ENCODE results near the gene ELP5. TPM values are rescaled to one million over a fixed set of nuclear protein-coding genes. Genes with fewer than 3 reads are reported as not detected.
"Not testable (repeated sequence)": the region's sequence is repeated elsewhere in the genome, so short reads cannot be mapped to it uniquely, and the experiment has no call there.

The ELP5 gene
- total RNA-seq, 1 donor from 2014 or later: 43.2 TPM

GRCh38 chr17:7236808-7237207 lies 15.2 kb upstream of the ELP5 start:
- no peak for DNase-seq

- no peak for DNase-seq
These were observed 14.7 kb upstream of the ELP5 start for GRCh38 chr17:7237266-7237760.

DNA sequence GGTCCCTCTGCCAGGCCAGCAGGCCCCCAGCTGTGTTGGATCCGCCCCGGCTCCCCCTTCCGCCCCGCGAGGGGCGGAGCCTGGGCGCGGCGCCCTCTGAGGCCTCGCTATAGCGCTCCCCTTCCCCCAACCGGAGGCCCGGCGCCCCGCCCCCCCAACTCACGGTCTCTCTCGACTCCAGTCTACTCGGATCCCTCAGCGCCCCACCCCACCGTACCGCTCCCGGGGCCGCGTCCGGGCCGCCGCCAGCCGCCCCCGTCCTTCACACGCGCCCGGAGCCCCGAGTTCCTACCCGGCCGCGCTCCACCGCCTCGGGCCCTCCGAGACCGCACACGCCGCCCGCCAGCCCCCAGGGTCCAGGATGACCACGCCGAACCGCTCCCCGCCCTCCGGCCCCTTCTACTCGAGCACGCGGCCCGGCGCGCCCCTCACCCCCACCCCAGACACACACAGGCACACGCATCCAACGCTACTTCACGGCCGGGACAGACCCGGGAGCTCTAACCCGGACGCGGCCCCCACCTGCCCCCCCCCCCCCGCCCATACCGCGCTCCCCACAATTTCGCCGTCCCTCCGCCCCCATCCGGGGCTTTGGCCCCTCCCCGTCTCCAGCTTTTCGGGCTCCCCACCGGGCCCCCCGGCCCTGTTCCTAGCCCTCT lies 14.1 kb upstream of the ELP5 start:
- DNase-seq: peak; percentile 81

DNA sequence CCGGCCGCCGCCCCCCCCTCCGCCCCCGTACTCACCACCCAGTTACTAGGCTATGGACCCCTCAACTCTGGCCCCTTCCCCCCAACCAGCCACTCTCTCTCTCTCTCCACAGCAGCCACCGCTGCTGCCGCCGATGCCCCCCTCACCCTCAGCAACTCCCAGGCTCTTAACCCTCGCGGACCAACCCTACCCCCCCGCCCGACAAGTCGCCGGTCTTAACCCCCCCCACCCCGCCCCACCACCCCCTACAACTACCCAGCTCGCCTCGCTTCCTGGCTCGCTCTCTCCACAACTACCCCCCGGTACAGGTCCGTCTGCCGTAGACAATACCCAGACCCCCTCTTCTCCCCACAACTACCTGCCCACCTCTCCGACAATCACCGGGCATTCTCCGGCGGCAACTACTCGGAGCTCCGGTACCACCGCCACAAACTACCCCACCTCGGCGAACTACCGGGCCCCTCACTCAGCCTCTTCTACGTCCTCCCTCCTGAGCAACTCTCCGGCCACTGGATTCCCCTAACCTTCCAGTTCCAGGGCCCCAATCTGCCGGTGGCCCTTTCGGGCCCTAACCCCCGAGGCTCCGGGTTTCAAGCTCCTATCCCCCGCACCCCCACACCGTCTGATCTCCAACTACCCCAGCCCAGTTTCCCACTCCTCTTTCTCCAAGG lies 13.5 kb upstream of the ELP5 start:
- DNase-seq: no peak

- peak; percentile 100 for DNase-seq
These were observed 12.7 kb upstream of the ELP5 start, which contains the start of gene PHF23 for GRCh38 chr17:7239091-7240027. Gene PHF23, minus strand, starts transcription at chr17:7239457. Its CDS starts 178 bp downstream, at chr17:7239279.

- no peak for DNase-seq
These were observed 11.6 kb upstream of the ELP5 start for GRCh38 chr17:7240375-7240774.

GRCh38 chr17:7241090-7241733 lies 10.8 kb upstream of the ELP5 start:
- no peak for DNase-seq

GRCh38 chr17:7241783-7242716 lies 10.0 kb upstream of the ELP5 start, which contains the start of gene GABARAP:
Gene GABARAP, minus strand, starts transcription at chr17:7242449. Its CDS starts 119 bp downstream, at chr17:7242330.
- peak; percentile 98 for DNase-seq

DNA sequence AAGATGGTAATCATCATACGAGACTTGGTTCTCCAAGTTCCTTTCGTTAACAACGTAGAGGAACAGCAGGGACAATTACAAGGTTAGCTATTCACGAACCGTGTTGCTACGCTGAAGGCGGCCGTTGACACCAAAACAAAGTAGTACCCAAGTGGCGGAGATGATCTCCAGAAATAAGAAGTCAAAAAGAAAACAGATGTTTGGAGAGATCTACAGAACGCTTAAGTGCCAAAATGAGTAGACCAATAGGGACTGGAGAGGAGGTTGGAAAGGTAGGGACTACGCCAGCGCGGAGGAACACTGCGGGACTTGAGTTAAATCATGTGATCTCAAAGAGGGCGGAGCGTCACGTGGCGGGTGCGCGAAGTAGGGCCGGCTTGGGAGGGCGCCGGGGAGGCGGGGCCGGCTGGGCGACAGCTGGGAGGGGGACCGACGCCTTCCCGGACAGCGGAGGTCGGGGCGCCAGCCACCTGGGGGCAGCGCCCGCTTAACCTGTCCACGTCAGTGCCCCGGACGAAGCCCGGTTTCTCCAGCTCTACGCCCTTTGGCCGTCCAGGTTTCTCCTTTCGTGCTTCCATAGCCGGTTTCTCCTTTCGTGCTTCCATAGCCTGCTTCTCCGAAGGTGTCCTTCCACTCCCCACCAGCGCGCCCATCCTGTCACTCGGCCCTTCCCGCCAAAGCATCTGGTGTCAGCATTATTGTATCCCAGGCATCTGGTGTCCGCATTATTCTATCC lies 9.1 kb upstream of the ELP5 start:
- peak; percentile 99 for DNase-seq

- no peak for DNase-seq
These were observed 8.6 kb upstream of the ELP5 start for GRCh38 chr17:7243453-7243729.

- not testable (repeated sequence) for DNase-seq
These were observed 8.2 kb upstream of the ELP5 start for GRCh38 chr17:7243838-7244237.

GRCh38 chr17:7246779-7247178 lies 5.2 kb upstream of the ELP5 start:
- DNase-seq: no peak

DNA sequence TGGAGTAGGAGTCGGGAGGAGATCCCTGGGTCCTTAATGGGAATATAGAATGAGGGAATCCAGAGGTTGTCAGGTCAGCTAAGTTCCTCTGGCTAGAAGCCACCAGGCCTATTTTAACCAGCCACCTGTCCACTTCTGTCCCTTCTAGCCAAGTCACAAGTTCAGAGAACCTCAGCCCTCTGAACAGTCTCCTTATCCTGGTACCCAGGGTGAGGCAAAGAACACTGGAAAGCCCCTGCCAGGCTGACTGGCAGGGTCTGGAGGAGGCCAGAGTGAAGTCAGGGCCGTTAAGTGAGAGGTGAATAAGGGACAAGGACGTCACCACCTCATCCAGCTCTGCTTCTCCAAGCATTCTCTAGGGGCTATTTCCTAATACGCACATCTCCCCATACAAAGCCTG lies 3.2 kb upstream of the ELP5 start:
- peak; percentile 65 for DNase-seq

DNA sequence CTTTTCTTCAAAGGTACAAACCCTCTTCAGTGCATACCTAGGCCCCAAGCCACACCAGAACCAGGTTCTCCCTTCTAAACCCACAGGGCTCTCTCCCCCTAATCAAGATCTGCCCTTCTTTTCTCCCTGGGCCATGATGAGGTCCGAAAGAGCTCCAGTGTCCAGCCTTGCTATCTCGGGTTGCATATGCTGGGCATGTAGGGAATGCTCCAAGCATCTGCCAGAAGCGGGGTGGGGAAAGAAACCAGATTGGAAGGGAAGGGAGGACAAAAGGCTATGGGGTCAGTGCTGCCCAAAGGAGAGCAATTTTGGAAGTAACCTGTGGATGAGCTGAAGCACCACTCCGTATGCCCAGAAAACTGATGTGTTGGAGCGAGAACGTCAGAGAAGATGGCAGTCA lies 2.8 kb upstream of the ELP5 start:
- no peak for DNase-seq

DNA sequence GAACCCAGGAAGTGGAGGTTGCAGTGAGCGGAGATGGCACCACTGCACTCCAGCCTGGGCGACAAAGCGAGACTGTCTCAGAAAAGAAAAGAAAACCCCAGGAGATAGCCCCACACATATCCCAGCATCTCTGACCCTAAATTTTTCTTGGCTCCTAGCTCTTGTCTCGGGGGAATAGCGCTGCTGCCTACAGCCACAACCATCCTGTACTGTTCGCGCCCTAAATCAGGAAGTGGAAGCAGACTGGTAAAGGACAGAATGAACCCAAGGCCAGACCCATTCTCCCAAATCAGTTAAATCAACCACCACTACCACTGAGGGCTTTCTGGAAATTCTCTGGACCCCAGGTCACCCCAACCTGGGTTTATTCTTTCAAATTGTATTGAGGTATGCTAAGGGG lies 2.2 kb upstream of the ELP5 start:
- no peak for DNase-seq

GRCh38 chr17:7250695-7251627 lies 1.1 kb upstream of the ELP5 start:
- DNase-seq: peak; percentile 45

DNA sequence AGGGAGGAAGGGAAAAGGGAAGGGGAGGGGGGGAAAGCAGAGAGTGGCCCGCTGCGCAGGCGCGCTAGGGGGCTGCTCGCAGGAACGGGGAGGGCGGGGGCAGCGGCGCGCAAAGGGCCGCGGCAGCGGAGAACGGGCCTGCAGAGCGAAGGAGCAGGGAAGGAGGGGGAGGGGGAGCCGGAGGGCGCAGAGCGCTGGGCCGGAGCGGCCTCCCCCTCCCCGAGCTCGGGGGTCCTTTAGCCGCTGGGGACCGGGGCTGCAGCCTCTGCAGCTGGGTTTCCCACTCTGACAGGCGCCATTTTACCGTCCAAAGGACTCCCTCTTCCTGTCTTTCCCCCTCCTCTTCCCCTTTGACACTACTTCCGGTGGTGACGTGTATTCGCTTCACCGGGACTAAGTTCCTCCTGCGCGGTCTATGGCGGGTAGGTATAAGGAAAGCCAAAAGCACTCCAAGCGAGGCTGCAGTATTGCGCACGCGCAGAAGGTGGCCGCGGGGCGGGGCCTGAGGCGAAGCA lies 297 bp upstream of the ELP5 start, which contains the start of gene CTDNEP1:
Gene CTDNEP1, minus strand, starts transcription at position 74 of the 515 bp plus-strand sequence. CDS start 438 bp downstream, outside the sequence.
- peak; percentile 100 for DNase-seq

DNA sequence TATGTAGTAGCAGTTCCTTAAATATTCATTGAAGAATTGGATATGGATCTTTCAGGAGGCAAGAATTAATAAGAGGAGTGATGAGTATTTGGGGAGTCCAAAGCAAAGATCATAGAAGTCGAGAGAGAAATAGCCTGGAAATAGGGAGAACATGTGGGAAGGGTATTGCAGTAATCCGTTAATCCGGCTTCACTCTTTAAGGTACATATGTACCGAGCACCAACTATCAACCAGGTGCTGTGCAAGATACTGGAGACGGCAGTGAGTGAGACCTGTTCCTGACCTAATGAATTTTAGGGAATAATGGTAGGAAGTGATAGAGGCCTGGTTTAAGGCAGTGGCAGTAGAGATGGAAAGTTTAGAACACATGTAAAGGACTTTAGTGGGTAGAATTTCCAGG lies 1.1 kb downstream of the ELP5 start:
- DNase-seq: no peak

GRCh38 chr17:7254511-7254910 lies 2.5 kb downstream of the ELP5 start:
- DNase-seq: no peak

Measured in tongue (tissue), 2 donors.